GM18907 (cell line): Measurements from ENCODE around the gene RPEL1.
"Not testable (repeated sequence)": the region's sequence is repeated elsewhere in the genome, so short reads cannot be mapped to it uniquely, and the experiment has no call there.

Experiments
- ATAC-seq: cut with Tn5 transposase; IDR thresholded peaks from one replicate; pipeline ENCODE4 v1.9.1; 2021; ENCODE audit warnings: mild to moderate bottlenecking, moderate library complexity; ENCODE audit not compliant: unreplicated experiment

The RPEL1 gene

DNA sequence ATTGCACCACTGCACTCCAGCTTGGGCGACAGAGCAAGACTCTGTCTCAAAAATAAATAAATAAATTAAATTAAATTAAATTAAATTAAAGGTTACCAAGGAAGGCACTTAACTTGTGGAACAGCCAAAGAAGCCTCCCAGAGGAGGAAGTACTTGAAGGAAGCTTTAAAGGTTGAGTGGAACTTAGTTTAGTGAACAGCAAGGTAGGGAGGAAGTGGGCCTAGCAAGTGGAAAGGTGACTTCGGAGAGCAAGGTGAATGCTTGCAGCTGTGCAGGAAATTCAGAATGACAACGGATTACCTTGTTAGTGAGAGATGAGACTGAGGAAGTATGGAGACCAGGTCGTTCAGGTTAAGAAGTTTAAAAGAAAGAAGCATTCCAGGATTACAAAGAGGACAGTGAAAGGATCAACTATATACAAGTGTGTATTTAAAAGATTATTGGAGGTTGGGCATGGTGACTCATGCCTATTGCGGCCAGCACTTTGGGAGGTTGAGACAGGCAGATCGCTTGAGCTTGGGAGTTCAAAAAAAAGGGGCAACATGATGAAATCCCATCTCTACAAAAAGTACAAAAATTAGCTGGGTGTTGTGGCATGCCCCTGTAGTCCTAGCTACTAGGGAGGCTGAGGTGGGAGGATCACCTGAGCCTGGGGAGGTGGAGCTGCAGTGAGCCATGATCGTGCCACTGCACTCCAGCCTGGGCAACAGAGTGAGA, 12.8 kb upstream of the RPEL1 start:
- ATAC-seq: no peak

DNA sequence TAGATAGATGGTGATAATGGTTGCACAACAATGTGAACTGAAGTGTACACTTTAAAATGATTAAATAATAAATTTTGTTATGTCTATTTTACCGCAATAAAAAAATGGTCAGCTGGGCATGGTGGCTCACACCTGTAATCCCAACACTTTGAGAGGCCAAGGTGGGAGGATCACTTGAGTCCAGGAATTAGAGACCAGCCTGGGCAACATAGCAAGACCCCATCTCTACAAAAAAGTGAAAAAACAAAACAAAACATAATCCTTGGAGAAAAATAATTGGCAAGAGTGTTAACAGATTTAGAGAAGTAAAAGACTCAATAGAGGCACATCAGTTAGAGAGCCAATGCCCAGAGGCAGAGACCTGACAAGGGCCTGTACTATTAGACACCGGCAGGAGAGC, 9.9 kb upstream of the RPEL1 start:
- ATAC-seq: no peak

DNA sequence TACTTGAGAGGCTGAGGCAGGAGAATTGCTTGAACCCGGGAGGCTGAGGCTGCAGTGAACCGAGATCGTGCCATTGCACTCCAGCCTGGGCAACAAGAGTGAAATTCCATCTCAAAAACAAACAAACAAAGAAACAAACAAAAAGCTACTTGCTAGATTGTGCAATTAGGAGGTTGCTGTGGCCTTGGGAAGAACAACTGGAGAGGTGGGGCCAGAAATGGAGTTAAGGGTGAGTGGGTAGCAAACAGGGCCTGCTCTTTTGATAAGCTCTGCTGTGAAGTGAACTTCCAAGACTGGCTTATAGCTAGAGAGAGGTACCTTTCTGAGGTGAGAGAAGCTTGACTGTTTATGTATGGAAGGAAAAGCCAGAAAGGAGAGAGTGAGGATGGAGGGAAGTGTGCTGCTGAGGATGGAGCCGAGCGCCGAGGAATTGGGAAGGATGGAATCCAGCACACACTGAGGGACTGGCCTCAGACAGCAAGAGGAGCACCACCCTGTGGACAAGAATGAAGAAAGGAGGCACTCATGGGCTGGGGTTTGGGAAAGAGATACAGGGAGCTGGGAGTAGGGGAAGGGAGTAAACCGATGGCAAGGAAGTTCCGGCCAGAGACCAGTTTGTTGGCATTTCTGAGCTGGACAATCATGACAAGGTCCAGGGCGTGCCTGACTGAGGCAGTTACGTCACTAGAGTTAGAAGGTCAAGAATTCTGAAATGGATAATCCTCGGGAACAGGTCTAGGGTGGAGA, 7.0 kb upstream of the RPEL1 start:
- no peak for ATAC-seq

DNA sequence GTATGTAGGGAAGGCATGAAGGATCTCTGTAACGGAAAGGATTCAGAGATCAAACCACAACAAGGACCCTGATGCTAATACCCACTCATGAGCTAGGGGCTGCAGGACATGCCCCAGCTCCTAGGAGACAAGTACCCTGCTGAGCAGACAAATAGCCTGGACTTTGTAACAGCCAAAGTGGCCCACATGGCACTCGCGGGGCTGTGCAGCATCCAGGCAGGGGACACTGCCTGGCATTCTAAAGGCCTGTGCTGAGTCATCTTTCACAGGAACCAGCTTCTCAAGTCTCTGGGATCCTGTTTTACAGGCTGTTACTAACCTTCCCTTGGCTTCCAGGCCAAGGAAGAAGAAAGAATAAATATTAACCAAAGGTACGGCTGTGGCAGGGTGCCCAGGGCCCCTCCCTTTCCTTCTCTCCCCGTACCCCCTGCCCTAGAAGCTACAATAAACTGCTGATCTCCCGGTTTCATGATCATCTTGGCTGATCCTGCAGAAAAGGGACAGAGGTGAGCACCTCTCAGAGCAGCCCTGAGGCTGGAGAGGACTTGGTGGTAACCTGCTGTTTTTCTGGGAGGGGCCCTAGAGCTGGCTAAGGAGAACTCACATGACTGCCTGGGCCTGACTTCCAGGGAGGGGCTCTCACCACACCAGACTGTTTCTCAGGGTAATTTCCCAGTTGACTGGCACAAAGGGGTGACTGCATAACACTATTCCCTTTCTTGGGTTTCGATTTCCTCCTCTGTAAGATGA, 4.2 kb upstream of the RPEL1 start:
- no peak for ATAC-seq

DNA sequence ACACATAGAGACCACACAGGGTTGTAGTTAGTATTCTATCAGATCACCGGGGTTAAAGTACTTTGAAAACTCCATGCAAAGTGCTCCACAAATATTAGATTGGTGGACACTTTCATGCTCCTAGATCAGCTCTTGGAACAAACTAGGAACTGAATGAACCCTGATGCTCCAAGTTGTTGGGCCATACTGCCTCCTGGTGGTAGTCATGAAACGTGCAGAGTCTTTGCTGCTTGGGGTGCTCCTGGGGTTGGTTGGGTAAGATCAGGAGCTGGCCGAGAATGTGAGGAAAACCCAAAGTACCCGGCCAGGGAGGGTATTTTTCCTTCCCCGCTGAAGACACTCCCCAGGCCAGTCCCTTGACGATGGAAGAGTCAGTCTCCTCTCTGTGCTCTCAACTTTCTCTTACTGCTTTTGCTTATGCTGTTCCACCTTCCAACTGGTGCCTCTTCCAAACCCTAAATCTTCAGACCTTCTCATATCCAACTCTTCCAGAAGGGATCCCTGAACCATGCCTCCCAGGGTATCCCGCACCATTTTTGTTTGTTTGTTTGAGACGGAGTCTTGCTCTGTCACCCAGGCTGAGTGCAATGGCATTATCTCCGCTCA, 918 bp upstream of the RPEL1 start:
- ATAC-seq: no peak

DNA sequence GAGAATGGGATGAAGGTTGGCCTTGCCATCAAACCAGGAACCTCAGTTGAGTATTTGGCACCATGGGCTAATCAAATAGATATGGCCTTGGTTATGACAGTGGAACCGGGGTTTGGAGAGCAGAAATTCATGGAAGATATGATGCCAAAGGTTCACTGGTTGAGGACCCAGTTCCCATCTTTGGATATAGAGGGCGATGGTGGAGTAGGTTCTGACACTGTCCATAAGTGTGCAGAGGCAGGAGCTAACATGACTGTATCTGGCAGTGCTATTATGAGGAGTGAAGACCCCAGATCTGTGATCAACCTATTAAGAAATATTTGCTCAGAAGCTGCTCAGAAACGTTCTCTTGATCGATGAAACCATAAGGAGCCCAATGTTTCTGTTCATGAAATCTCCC, 637 bp downstream of the RPEL1 start:
- ATAC-seq: no peak

DNA sequence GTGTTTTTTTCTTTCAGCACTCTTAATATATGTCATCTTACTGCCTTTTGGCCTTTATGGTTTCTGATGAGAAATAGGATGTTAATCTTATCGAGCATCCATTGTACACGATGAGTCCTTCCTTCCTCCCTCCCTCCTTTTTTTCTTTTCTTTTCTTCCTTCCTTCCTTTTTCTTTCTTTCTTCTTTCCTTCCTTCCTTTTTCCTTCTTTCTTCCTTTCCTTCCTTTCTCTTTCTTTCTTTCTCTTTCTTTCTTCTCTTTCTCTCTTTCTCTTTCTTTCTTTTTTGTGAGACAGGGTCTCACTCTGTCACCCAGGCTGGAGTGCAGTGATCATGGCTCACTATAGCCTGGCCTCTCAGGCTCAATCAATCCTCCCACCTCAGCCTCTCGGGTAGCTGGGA, 8.4 kb downstream of the RPEL1 start:
- no peak for ATAC-seq

DNA sequence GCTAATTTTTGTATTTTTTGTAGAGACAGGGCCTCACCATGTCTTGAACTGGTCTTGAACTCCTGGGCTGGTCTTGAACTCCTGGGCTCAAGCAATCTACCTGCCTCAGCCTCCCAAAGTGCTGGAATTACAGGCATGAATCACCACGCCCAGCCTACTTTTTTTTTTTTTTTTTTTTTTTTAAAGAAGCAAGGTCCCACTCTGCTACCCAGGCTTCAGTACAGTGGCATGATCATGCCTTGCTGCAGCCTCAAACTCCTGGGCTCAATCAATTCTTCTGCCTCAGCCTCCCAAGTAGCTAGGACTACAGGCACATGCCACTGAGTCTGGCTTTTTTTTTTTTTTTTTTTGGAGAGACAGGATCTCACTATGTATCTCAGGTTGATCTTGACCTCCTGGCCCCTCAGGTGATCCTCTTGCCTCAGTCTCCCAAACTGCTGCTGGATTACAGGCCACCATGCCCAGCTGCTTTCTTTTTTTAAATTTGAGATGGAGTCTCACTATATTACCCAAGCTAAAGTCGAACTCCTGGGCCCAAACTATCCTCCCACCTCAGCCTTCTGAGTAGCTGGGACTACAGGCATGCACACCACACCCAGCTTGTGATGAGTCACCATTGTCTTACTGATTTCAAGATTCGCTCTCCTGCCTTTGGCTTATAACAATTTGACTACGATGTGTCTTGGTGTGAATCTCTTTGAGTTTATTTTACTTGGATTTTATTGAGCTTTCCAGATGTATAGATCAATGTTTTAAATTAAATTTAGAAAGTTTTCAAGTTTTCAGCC, 9.0 kb downstream of the RPEL1 start:
- no peak for ATAC-seq

DNA sequence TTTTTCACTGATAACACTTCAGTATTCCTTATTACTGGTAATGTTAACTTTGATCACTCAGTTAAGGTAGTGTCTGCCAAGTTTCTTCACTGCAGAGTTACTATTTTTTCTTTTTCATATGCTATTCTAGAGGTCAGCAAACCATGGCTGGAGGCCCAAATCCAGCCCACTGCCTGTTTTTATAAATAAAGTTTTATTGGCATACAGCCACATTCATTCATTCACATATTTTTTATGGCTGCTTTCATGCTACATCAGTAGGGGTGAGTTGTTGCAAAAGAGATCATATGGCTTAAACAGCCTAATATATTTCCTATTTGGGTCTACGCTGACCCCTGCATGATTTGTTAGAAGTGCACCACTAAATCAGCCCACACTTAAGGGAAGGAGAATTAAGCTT, 10.9 kb downstream of the RPEL1 start:
- no peak for ATAC-seq

DNA sequence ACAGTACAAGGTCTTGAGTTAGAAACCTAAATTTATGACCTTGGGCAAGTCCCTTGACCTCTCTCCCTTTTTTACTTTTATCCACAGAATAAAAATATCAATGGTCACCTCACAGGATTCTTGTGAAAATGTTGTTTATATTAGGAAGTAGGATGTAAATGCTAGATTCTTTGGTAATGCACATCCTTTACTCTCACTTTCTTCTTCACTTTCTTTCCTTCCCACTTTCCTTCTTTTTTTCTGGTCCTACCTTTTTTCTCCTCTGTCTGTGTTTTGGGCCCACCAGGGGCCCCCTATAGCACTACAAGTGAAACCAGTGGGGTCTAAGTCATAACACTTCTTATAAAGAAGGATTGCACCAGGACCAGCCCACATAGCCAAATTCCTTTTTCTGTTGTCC, 12.1 kb downstream of the RPEL1 start:
- ATAC-seq: no peak

DNA sequence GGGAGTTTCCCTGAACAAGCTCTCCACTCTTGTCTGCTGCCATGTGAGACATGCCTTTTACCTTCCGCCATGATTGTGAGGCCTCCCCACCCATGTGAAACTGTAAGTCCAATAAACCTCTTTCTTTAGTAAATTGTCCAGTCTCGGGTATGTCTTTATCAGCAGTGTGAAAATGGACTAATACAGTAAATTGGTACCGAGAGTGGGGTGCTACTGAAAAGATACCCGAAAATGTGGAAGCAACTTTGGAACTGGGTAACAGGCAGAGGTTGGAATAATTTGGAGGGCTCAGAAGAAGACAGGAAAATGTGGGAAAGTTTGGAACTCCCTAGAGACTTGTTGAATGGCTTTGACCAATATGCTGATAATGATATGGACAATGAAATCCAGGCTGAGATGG, 13.2 kb downstream of the RPEL1 start:
- ATAC-seq: not testable (repeated sequence)

DNA sequence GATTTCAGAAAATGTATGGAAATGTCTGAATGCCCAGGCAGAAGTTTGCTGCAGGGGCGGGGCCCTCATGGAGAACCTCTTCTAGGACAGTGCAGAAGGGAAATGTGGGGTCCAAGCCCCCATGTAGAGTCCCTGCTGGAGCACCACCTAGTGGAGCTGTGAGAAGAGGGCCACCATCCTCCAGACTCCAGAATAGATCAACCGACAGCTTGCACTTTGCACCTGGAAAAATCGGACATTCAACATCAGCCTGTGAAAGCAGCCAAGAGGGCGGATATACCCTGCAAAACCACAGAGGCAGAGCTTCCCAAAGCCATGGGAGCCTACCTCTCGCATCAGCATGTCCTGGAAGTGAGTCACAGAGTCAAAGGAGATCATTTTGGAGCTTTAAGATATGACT, 14.3 kb downstream of the RPEL1 start:
- no peak for ATAC-seq

DNA sequence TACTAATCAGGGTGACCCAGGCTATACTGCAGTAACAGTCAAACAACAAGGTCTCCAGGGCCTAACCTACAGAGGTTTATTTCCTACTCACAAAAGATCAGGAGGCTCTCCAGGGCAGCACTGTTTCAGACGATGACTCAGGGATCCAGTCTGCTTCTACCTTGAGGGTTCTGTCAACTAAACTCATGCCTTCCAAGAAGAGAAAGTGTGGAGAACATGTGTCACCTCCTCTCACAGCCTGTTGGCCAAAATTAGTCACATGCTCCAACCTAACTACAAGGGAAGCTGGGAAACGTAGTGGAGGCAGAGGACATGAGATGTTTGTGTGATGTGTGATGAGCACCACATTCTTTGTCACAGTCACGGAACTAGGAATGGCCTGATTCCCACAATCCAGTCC, 16.5 kb downstream of the RPEL1 start:
- ATAC-seq: no peak

DNA sequence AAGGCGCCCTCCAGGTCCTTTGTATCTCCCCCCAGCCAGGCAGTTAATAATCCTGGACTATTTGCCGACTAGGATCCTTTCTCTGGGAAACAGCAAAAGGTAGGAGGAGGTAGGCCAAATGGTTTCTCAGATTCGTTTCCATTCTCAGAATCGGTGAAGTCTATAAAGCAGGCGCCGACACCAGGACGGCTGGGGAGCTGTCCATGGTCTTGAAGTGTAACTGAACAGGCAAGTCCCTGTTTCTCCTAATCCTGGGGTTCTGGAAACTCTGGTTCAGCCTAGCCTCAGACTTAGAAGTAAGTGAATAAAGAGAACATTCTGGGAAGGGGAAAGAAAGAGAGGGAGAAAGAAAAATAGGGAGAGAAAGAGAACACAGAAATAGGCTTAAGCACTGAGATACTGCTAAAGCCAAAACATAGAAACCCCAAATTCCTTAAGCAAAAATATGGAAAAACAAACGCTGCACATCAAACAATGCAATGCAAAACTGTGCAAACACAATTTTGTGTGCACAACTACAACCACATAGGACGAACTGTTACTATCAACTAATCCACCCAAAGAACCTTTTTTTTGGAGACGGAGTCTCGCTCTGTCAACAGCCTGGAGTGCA, 20.1 kb downstream of the RPEL1 start:
- ATAC-seq: no peak

DNA sequence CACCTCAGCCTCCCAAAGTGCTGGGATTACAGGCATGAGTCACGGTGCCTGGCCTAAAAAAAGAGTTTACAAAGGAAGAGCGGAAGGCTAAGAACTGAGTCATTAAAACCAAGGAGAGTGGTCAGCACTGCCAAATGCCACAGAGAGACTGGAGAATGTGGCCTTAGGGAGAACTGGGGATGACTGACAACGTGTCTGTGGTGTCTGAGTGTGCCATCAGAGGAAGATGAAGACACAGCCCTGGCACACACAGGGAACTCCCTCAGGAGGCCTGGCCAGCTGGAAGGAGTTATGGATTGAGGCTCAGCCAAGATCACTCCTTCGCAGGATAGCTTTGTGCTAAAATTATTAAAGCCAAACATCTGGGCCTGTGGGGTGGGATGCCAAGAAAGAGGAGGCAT, 27.4 kb downstream of the RPEL1 start:
- ATAC-seq: no peak

DNA sequence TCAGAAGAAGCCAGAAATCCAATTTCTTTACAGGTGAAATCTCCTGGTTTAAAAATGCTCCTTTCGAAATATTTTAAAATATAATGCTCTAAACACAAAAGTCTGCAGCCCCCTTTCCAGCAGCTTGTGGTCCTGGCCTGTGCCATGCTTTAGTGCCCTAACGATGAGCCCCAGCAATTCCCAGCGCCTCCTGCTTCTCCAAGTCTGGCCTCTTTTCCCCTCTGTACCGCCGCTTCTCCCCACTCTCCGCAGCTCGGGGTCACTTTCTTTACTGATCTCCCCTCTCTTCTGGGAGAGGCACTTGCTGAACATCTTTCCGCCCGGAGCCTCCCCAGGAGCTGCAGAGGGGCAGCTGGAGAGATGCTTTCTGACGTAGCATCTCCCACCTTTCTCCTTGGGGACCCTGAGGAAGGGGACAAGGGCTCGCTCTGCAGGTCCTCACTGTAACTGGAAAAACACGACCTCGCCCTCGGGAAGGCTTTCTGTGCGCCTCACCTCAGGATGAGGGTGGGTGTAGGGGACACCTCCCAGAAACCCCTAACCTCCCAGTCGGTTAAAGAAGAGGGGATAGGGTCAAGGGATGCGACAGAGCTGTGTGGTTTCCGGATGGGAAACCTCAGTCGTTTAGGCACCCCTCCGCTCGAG, 30.7 kb downstream of the RPEL1 start:
- ATAC-seq: no peak

DNA sequence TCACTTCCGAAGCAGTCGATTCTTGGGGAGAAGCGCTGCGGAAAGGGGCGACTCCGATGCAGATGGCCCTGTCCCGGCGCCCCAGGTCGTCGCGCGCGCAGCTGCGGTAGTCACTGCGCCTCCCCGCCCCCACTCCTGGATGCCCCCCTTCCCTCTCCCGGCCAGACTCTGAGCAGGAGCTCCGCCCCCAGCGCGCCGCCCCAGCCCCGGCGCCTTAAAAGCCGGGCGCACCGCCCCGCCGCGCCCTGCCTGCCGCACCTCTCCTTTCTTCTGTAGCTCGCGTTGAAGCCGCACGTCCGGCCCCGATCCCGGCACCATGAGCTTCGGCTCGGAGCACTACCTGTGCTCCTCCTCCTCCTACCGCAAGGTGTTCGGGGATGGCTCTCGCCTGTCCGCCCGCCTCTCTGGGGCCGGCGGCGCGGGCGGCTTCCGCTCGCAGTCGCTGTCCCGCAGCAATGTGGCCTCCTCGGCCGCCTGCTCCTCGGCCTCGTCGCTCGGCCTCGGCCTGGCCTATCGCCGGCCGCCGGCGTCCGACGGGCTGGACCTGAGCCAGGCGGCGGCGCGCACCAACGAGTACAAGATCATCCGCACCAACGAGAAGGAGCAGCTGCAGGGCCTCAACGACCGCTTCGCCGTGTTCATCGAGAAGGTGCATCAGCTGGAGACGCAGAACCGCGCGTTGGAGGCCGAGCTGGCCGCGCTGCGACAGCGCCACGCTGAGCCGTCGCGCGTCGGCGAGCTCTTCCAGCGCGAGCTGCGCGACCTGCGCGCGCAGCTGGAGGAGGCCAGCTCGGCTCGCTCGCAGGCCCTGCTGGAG, 31.4 kb downstream of the RPEL1 start, which contains the start of gene INA:
Gene INA, plus strand, starts transcription at position 243 of the 817 bp plus-strand sequence. Its CDS starts 74 bp downstream, at position 317.
- ATAC-seq: no peak

DNA sequence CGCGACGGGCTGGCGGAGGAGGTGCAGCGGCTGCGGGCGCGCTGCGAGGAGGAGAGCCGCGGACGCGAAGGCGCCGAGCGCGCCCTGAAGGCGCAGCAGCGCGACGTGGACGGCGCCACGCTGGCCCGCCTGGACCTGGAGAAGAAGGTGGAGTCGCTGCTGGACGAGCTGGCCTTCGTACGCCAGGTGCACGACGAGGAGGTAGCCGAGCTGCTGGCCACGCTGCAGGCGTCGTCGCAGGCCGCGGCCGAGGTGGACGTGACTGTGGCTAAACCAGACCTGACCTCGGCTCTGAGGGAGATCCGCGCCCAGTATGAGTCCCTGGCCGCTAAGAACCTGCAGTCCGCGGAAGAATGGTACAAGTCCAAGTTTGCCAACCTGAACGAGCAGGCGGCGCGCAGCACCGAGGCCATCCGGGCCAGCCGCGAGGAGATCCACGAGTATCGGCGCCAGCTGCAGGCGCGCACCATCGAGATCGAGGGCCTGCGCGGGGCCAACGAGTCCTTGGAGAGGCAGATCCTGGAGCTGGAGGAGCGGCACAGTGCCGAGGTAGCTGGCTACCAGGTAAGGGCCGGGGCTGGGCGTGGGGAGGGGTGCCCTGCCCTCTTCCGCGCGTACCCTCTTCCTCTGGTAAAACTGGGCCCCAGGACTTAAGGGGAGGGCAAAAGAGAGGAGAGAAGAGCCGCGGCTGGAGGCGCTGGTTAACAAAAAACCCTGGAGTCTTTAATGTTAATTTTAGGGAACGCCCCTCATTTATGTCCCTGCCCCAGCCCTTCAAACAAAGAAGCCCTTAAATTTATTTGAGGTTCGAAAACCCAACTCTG, 32.2 kb downstream of the RPEL1 start:
- no peak for ATAC-seq
